ES-I3 (cell line): Measurements from ENCODE around the gene DMAC2L.

Source experiments
- H3K36me3 ChIP-seq: 2 replicates; pipeline ENCODE4 v1.6.1; 2013; ENCODE audit warnings: mild to moderate bottlenecking, low read length, control low read depth, moderate library complexity; ENCODE audit not compliant: insufficient read depth
- H3K4me1 ChIP-seq: 2 replicates; pipeline ENCODE4 v1.6.1; 2013; ENCODE audit warnings: mild to moderate bottlenecking, control low read depth, low read length; ENCODE audit not compliant: insufficient read depth
- H3K9ac ChIP-seq: 2 replicates; pipeline ENCODE4 v1.6.1; 2013; ENCODE audit warnings: low read depth, mild to moderate bottlenecking, low read length, moderate library complexity
- H3K9me3 ChIP-seq: 2 replicates; pipeline ENCODE4 v1.6.1; 2013; ENCODE audit warnings: mild to moderate bottlenecking, low read length, moderate library complexity; ENCODE audit not compliant: control insufficient read depth, insufficient read depth

DMAC2L gene

DNA sequence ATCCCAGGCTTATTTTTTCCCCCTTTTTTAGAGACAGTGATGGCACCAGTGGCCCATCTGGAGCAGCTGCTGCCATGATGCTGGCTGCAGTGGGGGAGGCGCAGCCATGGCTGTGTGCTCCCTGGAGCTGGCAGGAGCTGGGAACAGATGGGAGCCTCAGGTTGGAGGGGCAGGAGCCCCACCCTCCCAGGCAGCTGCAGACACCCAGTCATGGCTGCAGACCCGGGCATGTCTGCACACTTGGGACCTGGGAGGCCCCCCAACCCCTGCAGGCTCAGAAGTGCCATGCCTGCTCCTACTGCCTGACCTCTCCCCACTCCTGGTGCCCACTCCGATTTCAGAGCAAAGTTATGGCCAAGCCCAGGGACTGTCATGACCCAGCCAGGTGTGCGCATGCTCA is 59.4 kb downstream of the DMAC2L start:
- H3K9me3 ChIP-seq = no peaks in the 10 kb centered on the region
- H3K36me3 ChIP-seq = no peaks in the 10 kb centered on the region
- H3K4me1 ChIP-seq = no peaks in the 10 kb centered on the region
- no peak overlapping the region for H3K9ac ChIP-seq

DNA sequence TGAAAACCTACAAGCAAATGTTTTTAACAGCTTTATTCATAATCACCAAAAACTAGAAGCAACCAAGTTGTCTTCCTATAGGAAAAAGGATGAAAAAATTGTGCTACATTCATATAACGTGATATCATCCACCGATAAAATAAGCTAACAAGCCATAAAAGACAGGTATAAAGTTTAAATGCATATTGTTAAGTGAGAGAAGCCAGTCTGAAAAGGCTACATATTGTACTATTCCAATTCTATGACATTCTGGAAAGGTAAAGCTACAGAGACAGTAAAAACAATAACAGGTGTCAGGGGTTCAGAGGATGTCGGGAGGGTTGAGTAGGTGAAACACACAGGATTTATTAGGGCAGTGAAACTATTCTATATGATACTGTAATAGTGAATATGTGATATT is 61.8 kb downstream of the DMAC2L start:
- Histone ChIP-seq H3K9ac (no peak overlapping the region), H3K9me3 (no peaks in the 10 kb centered on the region), H3K4me1 (no peaks in the 10 kb centered on the region), H3K36me3 (no peaks in the 10 kb centered on the region)

DNA sequence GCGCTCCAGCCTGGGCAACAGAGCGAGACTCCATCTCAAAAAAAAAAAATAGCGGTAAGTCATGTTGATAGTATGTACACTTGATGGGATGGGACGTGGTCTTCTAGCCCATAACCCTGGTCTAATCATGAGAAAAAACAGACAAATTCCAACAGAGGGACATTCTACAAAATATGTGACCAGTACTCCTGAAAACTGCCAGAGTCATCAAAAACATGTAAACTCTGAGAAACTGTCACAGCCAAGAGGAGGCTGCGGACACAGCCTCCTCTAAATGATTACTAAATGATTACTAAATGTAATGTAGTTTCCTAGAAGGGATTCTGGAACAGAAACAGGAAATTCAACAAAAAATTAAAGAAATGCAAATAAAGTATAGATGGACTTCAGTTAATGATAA is 63.6 kb downstream of the DMAC2L start:
- H3K9me3 ChIP-seq = no peaks in the 10 kb centered on the region
- no peak overlapping the region for H3K9ac ChIP-seq
- H3K4me1 ChIP-seq = no peaks in the 10 kb centered on the region
- H3K36me3 ChIP-seq = no peaks in the 10 kb centered on the region
